ENCODE data around the gene AOX1.

AOX1 gene

DNA sequence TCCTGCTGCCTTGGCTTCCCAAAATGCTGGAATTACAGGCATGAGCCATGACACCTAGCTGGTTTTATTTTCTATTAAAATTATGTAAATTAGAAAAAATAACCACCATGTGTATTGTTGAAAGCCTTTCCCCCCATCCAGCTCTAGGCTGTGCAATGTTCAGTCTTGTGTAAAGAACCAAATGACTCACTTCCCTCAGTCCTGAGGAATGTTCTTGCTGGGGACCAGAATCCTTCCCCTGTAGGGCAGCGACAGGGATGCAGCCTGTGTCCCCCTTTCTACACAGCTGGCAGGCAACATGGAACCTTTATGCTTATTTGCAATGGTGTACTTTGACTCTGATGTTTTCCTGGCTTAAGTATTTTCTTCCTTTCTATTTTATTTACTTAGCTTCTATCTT, 29.4 kb downstream of the AOX1 start:
- no peaks in the 10 kb centered on the region for H3K27me3 ChIP-seq (ENCODE audit: insufficient read depth, low read length, poor library complexity, severe bottlenecking)

DNA sequence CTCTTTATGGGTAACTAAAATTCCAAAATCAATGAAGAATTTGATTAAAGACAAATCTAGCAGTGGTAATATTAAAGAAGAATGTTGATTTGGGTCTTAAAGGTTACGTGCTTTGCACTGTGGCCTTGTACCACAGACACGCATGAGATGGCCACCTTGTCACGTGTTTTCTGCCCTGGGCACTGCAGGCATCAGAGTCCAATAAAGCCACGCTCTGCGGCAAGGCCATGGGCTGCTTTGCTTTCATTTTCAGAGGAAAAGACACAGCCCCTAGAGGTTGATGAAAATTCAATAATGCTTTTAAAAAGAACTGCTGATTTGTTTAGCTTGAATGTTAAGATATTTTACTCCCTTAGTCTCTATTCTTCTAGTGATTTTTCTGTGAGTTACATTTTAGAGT, 30.4 kb downstream of the AOX1 start:
- no peaks in the 10 kb centered on the region for H3K79me2 ChIP-seq (ENCODE audit: insufficient read depth, low read length)
- no peaks in the 10 kb centered on the region for H3K27me3 ChIP-seq (ENCODE audit: insufficient read depth, low read length, poor library complexity, severe bottlenecking)
- H3K4me3 ChIP-seq (ENCODE audit: low read length, poor library complexity, severe bottlenecking), result no peak overlapping the region
- no peak overlapping the region for H2AFZ ChIP-seq (ENCODE audit: low read length)
- no peaks in the 10 kb centered on the region for H3K9me3 ChIP-seq (ENCODE audit: insufficient read depth, low read depth, low read length)
- TF ChIP-seq EZH2phosphoT487 (IDR thresholded peaks at IDR 0.05; ENCODE audit: borderline replicate concordance), result no peak
- TF ChIP-seq, protein P1, sequence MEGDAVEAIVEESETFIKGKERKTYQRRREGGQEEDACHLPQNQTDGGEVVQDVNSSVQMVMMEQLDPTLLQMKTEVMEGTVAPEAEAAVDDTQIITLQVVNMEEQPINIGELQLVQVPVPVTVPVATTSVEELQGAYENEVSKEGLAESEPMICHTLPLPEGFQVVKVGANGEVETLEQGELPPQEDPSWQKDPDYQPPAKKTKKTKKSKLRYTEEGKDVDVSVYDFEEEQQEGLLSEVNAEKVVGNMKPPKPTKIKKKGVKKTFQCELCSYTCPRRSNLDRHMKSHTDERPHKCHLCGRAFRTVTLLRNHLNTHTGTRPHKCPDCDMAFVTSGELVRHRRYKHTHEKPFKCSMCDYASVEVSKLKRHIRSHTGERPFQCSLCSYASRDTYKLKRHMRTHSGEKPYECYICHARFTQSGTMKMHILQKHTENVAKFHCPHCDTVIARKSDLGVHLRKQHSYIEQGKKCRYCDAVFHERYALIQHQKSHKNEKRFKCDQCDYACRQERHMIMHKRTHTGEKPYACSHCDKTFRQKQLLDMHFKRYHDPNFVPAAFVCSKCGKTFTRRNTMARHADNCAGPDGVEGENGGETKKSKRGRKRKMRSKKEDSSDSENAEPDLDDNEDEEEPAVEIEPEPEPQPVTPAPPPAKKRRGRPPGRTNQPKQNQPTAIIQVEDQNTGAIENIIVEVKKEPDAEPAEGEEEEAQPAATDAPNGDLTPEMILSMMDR (conservative IDR thresholded peaks at IDR 0.05; ENCODE audit: low read length), result no peak
- no peaks in the 10 kb centered on the region for H3F3A ChIP-seq (ENCODE audit: low read depth)
- H3K9me2 ChIP-seq (replicated peaks; ENCODE audit: low read depth, low read length), result no peaks in the 10 kb centered on the region
- no peaks in the 10 kb centered on the region for H3K4me1 ChIP-seq (ENCODE audit: insufficient read depth, low read length, poor library complexity, severe bottlenecking)
- no peaks in the 10 kb centered on the region for H3K36me3 ChIP-seq (ENCODE audit: insufficient read depth, low read length)
- H3K4me2 ChIP-seq (ENCODE audit: low read depth, low read length, poor library complexity, severe bottlenecking), result no peak overlapping the region
- H3K9ac ChIP-seq (ENCODE audit: low read depth, low read length, poor library complexity, severe bottlenecking), result no peak overlapping the region
- H4K20me1 ChIP-seq (ENCODE audit: insufficient read depth, low read length, poor library complexity, severe bottlenecking), result no peaks in the 10 kb centered on the region

More for the DNA sequence above, 29.4 kb downstream of the AOX1 start:
- Histone ChIP-seq H2AFZ (ENCODE audit: low read length) (no peak overlapping the region), H3K4me1 (ENCODE audit: insufficient read depth, low read length, poor library complexity, severe bottlenecking) (no peaks in the 10 kb centered on the region), H3K36me3 (ENCODE audit: insufficient read depth, low read length) (no peaks in the 10 kb centered on the region), H3K79me2 (ENCODE audit: insufficient read depth, low read length) (no peaks in the 10 kb centered on the region), H3K9me3 (ENCODE audit: insufficient read depth, low read depth, low read length) (no peaks in the 10 kb centered on the region), H4K20me1 (ENCODE audit: insufficient read depth, low read length, poor library complexity, severe bottlenecking) (no peaks in the 10 kb centered on the region), H3K9ac (ENCODE audit: low read depth, low read length, poor library complexity, severe bottlenecking) (no peak overlapping the region), H3K4me3 (ENCODE audit: low read length, poor library complexity, severe bottlenecking) (no peak overlapping the region), H3K9me2 (replicated peaks; ENCODE audit: low read depth, low read length) (no peaks in the 10 kb centered on the region), H3F3A (ENCODE audit: low read depth) (no peaks in the 10 kb centered on the region), H3K4me2 (ENCODE audit: low read depth, low read length, poor library complexity, severe bottlenecking) (no peak overlapping the region)
- TF ChIP-seq EZH2phosphoT487 (IDR thresholded peaks at IDR 0.05; ENCODE audit: borderline replicate concordance), result no peak
- TF ChIP-seq, protein P1 (conservative IDR thresholded peaks at IDR 0.05; ENCODE audit: low read length), result no peak

DNA sequence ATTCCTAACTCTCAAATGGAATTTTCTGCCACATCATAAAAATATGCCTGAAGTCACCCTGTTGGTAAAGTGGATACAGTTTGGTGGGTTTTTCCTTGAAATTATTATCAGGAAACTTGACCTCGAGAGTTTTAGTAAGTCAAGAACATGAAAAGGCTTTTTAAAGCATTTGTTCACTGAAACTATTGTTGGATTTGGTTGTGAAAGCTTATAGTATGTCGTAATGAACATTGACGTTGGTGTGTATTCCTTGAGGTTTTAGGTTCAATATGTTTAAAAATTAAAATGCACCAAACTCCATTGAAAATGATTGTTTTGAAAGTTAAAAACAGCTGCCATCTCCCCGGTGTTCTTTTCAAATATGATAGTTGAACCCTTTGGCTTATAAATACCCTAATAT, 30.8 kb downstream of the AOX1 start:
- H3K27me3 ChIP-seq (ENCODE audit: insufficient read depth, low read length, poor library complexity, severe bottlenecking), result no peaks in the 10 kb centered on the region
- H3F3A ChIP-seq (ENCODE audit: low read depth), result no peaks in the 10 kb centered on the region
- no peak overlapping the region for H3K9ac ChIP-seq (ENCODE audit: low read depth, low read length, poor library complexity, severe bottlenecking)
- no peaks in the 10 kb centered on the region for H3K36me3 ChIP-seq (ENCODE audit: insufficient read depth, low read length)
- TF ChIP-seq, protein P1 (conservative IDR thresholded peaks at IDR 0.05; ENCODE audit: low read length), result no peak
- TF ChIP-seq EZH2phosphoT487 (IDR thresholded peaks at IDR 0.05; ENCODE audit: borderline replicate concordance), result no peak
- H3K79me2 ChIP-seq (ENCODE audit: insufficient read depth, low read length), result no peaks in the 10 kb centered on the region
- no peaks in the 10 kb centered on the region for H3K4me1 ChIP-seq (ENCODE audit: insufficient read depth, low read length, poor library complexity, severe bottlenecking)
- H3K4me2 ChIP-seq (ENCODE audit: low read depth, low read length, poor library complexity, severe bottlenecking), result no peak overlapping the region
- no peaks in the 10 kb centered on the region for H3K9me2 ChIP-seq (replicated peaks; ENCODE audit: low read depth, low read length)
- H3K9me3 ChIP-seq (ENCODE audit: insufficient read depth, low read depth, low read length), result no peaks in the 10 kb centered on the region
- H4K20me1 ChIP-seq (ENCODE audit: insufficient read depth, low read length, poor library complexity, severe bottlenecking), result no peaks in the 10 kb centered on the region
- no peak overlapping the region for H3K4me3 ChIP-seq (ENCODE audit: low read length, poor library complexity, severe bottlenecking)
- H2AFZ ChIP-seq (ENCODE audit: low read length), result no peak overlapping the region

Measured in Loucy (cell line).